GM21717 (cell line): ENCODE measurements around the gene NME7.

Source experiments
- ATAC-seq: cut with Tn5 transposase; IDR thresholded peaks from one replicate; pipeline ENCODE4 v1.9.1; 2021; ENCODE audit warnings: mild to moderate bottlenecking, moderate library complexity; ENCODE audit not compliant: unreplicated experiment

NME7 gene

GRCh38 chr1:169110689-169111447, 256.7 kb downstream of the NME7 start:
- ATAC-seq: no peak

GRCh38 chr1:169110236-169110635, 257.4 kb downstream of the NME7 start:
- ATAC-seq: no peak

GRCh38 chr1:169109561-169110134, 257.9 kb downstream of the NME7 start:
- ATAC-seq: no peak

GRCh38 chr1:169108863-169109560, 258.6 kb downstream of the NME7 start:
- ATAC-seq: no peak

GRCh38 chr1:169108223-169108622, 259.4 kb downstream of the NME7 start:
- ATAC-seq: no peak

GRCh38 chr1:169107603-169108208, 259.9 kb downstream of the NME7 start:
- ATAC-seq: no peak

- ATAC-seq: no peak
Measured at GRCh38 chr1:169106921-169107602, 260.5 kb downstream of the NME7 start.

- peak; percentile 88 for ATAC-seq
Measured at GRCh38 chr1:169106095-169106920, 261.3 kb downstream of the NME7 start, which contains the start of gene ATP1B1. Gene ATP1B1, plus strand, starts transcription at chr1:169106690. Its CDS starts 140 bp downstream, at chr1:169106830.

- peak; percentile 16 for ATAC-seq
Measured at GRCh38 chr1:169105434-169106094, 262.0 kb downstream of the NME7 start.

GRCh38 chr1:169105087-169105433, 262.5 kb downstream of the NME7 start:
- no peak for ATAC-seq

GRCh38 chr1:169103480-169103893, 264.1 kb downstream of the NME7 start:
- ATAC-seq: no peak

GRCh38 chr1:169103002-169103401, 264.6 kb downstream of the NME7 start:
- no peak for ATAC-seq

GRCh38 chr1:169102567-169102966, 265.0 kb downstream of the NME7 start:
- ATAC-seq: no peak

- ATAC-seq: no peak
Measured at GRCh38 chr1:169100651-169101088, 266.9 kb downstream of the NME7 start.

GRCh38 chr1:169100208-169100607, 267.4 kb downstream of the NME7 start:
- ATAC-seq: no peak

GRCh38 chr1:169099561-169099960, 268.0 kb downstream of the NME7 start:
- ATAC-seq: no peak

GRCh38 chr1:169098380-169098779, 269.2 kb downstream of the NME7 start:
- ATAC-seq: no peak

GRCh38 chr1:169094897-169095569, 272.6 kb downstream of the NME7 start:
- no peak for ATAC-seq

- no peak for ATAC-seq
Measured at GRCh38 chr1:169092399-169092798, 275.2 kb downstream of the NME7 start.
